Activated naive CD4-positive, alpha-beta T cell treated with anti-CD3 and anti-CD28 coated beads, Interleukin-2, amount 50 U/mL, for 72 hours (primary cell): ENCODE measurements around the gene SH2D2A. TPM values are rescaled to one million over a fixed set of nuclear protein-coding genes. Genes with fewer than 3 reads are reported as not detected.

Experiments
- total RNA-seq, 2 donors: library from RNA; stranded (reverse); gene quantifications; one replicate each; pipeline ENCODE4 v1.2.3, GENCODE V29; 2022

Gene SH2D2A
- total RNA-seq, 2 donors from 2014 or later: 186 to 215 TPM

Other genes with a start within 250 kb of the SH2D2A start
- gene IQGAP3, start 244.3 kb downstream of the SH2D2A start, total RNA-seq: 10 to 100 TPM in 1 of 2 donors, 1 to 10 TPM in 1; 5.1 to 30.5 TPM
- 1 to 10 TPM; 4.5 to 6.8 TPM for gene TTC24, start 237.1 kb downstream of the SH2D2A start, total RNA-seq
- gene NAXE, start 225.1 kb downstream of the SH2D2A start, total RNA-seq: 10 to 100 TPM; 71.4 to 95.1 TPM
- 10 to 100 TPM; 26.1 to 35.8 TPM for gene GPATCH4, start 215.4 kb downstream of the SH2D2A start, total RNA-seq
- gene HAPLN2, start 197.4 kb downstream of the SH2D2A start, total RNA-seq: 1 to 10 TPM in 1 of 2 donors, not detected in 1; 3.8 TPM
- gene BCAN, start 174.7 kb downstream of the SH2D2A start, total RNA-seq: not detected
- gene NES, start 139.4 kb downstream of the SH2D2A start, total RNA-seq: not detected
- 1 to 10 TPM; 1.6 to 2.3 TPM for gene CRABP2, start 111.3 kb downstream of the SH2D2A start, total RNA-seq
- gene METTL25B, start 88.4 kb downstream of the SH2D2A start, total RNA-seq: 10 to 100 TPM; 39.4 to 64.9 TPM
- gene ISG20L2, start 88.1 kb downstream of the SH2D2A start, total RNA-seq: 10 to 100 TPM; 46.2 to 50.7 TPM
- gene MRPL24, start 75.8 kb downstream of the SH2D2A start, total RNA-seq: 10 to 100 TPM; 61.4 to 70.4 TPM
- 100 to 1,000 TPM; 281 to 325 TPM for gene HDGF, start 65.2 kb downstream of the SH2D2A start, total RNA-seq
- gene PRCC, start 49.3 kb downstream of the SH2D2A start, total RNA-seq: 10 to 100 TPM; 44.5 to 72.1 TPM
- under 1 TPM; 0.07 to 0.29 TPM for gene INSRR, start 42.3 kb upstream of the SH2D2A start, total RNA-seq
- gene NTRK1, start 44.0 kb upstream of the SH2D2A start, total RNA-seq: 1 to 10 TPM; 5.3 to 7.2 TPM
- under 1 TPM; 0.09 to 0.53 TPM for gene PEAR1, start 76.9 kb upstream of the SH2D2A start, total RNA-seq
- not detected for gene LRRC71, start 103.8 kb upstream of the SH2D2A start, total RNA-seq
- gene ARHGEF11, start 228.9 kb upstream of the SH2D2A start, total RNA-seq: 1 to 10 TPM; 3.5 to 5.8 TPM